ENCODE measurements around the gene FSIP1.
A peak's percentile ranks its signal among the peaks of the same experiment; 100 is the strongest.
"Not testable (repeated sequence)": the region's sequence is repeated elsewhere in the genome, so short reads cannot be mapped to it uniquely, and the experiment has no call there.

FSIP1 gene

DNA sequence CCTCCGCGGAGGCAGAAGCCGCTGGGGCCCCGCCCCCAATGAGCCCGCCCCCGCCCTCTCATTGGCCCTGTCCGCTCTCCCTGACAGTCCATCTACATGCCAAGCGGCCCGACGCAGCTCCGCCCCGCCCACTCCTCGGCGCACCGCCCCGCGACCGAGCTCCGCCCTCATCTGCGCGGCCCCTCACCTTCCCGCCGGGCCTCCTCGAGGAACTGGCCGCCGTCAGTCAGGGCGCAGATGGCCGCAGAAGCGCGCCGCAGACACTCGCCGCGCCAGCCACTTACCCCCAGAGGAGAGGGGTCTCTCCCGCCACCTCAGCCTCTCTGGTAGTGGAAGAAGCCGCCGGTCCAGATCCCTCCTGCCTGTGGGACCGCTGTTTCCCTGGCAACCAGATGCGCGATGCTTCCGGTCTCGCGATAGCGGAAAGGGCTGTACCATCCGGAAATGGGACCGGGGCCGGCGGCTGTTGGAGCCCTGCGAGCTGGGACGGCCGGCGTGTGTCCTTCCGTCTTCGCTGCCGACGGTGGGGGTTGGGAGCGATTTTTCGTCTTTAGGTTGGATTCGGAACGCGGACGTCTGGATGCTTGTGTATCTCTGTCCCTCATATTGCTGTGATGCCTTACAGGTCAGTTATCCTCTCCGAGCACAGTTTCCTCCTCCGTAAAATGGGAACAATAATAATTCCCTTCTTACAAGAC, at the start of gene FSIP1:
FSIP1 (minus strand) TSS at position 401 of the 698 bp plus-strand sequence. CDS start 6,317 bp downstream, outside the sequence.
- peak; percentile 94 for DNase-seq (ENCODE audit: low spot score)

DNA sequence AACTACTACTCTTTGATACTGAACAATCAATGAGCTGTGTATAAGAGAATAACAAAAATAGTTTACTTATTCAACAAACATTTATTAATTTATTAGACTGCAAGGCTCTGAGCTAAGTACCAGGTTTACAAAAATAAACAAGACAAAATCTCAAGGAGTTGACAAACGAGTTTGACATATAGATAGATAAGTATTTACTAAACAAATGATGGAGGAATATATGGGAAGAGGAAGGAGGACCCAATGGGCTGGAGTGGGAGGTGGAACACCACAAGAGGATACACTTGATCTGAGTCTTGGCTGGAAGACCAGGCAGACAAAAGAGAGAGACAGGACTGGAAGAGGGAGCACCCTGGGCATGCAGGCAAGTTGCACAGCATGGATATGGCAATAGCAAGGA, 47.5 kb upstream of the FSIP1 start:
- no peak for DNase-seq (ENCODE audit: low spot score)

DNA sequence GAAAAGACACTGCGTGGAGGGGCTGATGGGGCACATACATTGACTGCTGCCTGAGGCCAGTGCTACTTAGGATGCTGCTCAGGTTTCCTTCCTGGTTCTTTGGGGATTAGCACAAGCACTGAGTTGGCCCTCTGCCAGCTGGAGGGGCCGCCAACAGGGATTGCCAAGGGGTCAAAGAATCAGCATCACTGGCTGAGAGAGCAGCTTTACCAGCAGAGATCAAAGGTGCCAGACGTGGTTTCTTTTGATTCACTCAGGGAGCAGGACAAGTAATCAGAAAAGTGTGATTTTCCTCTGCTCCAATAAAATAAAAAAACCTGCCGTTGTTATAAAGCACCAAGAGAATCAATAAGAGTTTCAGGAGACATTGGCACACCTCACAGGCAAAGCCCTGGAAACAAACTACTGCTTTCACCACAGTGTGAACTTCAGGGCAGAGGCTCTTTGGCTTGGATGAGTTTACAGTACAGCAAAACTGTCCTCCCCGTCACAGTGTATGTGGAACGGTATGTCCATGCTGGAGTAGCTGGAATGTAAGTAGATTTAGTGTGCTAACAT, 45.8 kb upstream of the FSIP1 start:
- no peak for DNase-seq (ENCODE audit: low spot score)

DNA sequence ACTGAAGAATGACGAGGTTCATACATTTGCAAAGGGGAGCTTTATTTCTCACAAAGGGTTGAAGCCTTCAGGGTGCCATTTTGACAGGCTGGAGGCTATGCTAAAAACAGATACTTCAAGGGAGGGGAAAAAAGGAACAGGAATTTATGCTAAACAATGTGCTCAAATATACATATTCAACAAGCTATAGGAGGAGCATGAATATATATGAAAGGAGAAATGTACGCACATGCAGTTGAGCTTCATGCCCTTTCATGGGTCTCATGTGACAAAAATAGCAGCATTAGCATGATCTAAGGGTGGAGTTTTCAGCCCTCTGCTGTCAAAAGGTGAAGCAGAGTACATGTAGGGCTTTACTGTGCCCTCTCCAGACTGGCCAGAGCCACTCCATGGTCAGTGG, 44.3 kb upstream of the FSIP1 start:
- DNase-seq (ENCODE audit: low spot score), result no peak

DNA sequence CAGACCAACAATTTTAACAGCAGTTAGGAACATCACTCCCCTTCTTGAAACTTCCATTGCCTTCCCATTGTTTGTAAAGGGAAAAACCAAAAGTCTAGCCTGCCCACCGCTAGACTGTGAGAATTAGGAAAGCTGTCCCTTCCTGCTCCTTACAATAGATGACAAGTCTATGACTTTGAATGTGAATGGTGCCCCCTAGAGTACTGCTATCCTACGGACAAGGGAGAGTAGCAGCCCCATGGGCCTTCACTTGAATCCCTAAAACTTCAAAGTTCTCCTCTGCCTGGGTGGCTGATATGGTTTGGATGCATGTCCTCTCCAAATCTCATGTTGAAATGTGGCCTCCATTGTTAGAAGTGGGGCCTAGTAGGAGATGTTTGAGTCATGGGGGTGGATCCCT, 41.0 kb upstream of the FSIP1 start:
- no peak for DNase-seq (ENCODE audit: low spot score)

DNA sequence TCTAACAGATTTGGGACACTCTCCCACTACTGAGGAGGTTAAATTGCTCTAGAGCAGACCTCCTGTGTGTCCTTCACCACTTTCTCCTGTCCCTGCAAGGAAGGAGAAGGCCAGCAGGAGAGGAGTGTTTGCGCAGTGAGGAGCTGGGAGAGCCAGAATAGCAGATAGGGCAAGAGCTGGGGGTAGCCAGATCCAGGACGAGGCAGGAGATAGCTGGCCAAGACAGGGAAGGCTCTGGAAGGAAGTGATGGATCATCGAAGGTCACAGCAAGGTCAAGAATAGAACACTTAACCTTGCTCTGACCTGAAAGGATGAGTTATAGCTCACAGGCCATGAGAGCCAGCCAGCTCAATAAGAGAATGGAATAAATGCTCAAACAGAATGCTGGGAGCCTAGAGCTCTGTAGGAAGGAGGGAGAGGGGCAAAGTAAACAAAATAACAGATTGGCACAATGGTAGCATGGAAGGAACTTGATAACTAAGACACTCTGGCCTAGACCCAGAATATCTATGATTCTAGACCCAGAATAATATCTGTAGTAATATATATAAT, 37.5 kb upstream of the FSIP1 start:
- no peak for DNase-seq (ENCODE audit: low spot score)

DNA sequence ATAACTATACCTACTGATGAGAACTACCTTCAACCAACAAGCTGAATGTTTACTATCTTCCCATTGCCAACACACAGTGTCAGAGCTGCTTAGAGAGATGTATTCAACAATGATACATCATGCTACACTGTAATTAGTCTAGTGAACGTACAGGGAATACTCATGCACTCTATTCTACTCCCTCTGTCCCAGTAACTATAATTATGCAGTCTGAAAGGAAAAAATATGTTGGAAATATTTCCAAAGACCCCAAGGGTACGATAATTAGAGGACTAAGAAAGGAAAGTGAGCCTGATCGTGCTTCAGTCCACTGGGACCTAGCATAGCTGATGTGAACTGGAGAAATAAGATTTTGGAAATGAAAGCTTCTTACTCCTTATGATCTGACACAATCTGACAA, 36.9 kb upstream of the FSIP1 start:
- DNase-seq (ENCODE audit: low spot score), result no peak

DNA sequence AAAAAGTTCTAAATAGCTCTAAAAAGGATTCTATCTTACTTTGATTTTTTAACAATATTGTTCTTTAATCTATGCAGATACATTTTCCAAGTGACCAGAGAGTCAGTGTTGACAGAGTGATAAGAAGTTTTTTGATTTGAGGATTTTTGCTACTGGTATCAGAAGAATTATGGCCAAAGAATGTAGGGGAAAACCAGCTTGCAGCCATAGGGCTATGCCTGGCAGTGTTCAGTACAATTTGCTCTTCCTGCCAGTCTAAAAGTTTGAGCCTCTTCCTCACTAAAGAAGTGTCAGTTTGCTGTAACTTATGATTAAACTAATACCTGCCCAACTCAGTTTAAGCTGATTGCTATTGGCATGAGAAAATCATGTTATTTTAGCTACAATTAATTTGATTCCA, 35.3 kb upstream of the FSIP1 start:
- DNase-seq (ENCODE audit: low spot score), result no peak

DNA sequence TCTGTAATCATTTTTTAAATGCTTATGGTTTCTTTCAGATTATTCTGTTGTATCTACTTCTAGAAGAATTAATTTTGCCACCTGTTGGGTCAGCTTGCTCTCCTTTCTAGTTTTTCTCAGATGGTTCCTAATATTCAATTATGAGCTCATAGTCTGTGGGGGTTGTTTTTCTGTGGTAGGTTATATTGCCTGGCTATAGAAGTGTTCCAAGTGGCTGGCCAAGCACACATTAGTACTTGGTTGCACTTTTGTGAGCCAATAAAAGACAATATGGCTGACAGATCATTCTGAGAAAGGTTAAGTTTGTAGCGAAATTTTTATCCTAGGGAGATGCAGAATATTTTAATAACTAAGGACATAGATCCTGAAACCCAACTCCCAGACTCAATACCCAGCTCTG, 31.8 kb upstream of the FSIP1 start:
- DNase-seq (ENCODE audit: low spot score), result no peak

DNA sequence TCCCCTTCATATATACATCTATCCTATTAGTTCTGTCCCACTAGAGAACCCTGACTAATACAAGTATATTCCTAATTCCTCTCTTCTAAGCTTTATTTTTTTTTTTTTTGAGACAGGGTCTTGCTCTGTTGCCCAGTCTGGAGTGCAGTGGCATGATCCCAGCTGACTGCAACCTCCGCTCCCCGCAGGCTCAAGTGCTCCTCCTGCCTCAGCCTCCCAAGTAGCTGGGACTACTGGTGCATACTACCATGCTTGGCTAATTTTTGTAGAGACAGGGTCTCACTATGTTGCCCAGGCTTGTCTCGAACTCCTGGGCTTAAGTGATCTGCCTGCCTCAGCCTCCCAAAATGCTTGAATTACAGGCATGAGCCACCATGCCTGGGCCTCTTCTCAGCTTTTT, 30.0 kb upstream of the FSIP1 start:
- not testable (repeated sequence) for DNase-seq (ENCODE audit: low spot score)

DNA sequence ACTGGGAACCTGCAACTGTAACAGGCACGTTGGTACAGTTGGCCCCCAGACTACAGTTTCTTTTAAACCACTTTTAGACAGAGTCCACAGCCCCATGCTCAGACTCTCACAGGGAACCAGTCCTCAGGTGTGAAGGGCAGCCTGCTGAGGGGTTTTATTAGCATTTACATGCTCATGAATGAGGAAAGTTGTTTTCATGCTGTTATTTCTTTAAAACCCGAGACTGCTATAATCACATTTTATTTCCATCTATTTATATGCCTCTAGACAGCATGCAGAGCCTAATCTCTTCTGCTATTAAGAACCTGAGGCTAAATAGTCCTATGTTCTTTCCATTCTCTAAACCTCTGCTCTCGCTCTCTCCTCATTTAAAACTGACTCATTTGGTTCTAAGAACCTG, 26.3 kb upstream of the FSIP1 start:
- DNase-seq (ENCODE audit: low spot score), result no peak

DNA sequence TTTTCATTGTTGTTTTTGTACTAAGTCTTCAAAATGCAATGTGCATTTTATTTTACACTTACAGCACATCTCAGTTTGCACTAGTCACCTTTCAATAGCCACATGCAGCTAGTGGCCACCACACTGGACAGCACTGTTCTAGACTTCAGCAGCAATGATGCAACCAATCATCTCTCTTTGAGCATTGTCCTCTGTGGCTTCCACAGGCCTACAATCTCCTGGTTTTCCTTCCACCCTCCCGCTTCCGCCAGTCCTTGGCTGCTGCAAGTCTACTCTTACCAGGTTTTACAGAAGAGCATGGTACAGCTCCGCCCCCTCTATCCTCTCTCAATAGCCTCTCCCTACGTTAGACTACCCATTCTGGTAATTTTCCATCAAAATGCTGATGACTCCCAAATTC, 25.1 kb upstream of the FSIP1 start:
- DNase-seq (ENCODE audit: low spot score), result no peak

DNA sequence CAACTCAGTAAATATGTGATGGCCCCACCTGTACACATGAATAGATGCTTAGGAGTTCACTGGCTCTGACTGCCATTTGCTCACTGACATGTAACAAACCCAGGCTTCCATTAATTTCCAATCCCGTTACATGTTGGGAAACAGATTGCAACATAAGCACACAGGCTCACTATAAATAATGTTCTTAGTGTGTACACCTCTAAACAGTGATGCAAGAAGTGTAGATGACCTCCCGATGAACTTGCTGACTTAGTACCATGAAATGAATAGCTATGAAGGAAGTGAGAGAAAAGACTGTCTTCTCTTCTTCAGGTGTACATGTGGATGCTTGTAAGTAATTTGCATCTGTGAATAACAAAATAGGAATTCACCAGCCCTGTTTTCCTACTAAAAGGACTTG, 21.4 kb upstream of the FSIP1 start:
- no peak for DNase-seq (ENCODE audit: low spot score)

DNA sequence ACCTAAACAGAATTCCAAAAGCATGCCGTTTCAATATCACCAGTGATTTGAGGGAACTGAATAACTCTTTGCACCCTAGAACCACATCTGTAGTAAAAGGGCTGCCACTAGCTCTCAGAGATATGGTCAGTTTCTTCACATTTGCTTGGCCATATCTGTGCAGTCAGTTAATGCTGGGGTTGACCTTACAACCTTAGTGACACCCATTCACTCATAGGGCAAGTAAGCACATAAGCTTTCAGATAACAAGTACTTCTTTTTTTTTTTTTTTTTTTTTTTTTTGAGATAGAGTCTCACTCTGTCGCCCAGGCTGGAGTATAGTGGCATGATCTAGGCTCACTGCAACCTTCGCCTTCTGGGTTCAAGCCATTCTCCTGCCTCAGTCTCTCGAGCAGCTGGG, 20.4 kb upstream of the FSIP1 start:
- DNase-seq (ENCODE audit: low spot score), result no peak

DNA sequence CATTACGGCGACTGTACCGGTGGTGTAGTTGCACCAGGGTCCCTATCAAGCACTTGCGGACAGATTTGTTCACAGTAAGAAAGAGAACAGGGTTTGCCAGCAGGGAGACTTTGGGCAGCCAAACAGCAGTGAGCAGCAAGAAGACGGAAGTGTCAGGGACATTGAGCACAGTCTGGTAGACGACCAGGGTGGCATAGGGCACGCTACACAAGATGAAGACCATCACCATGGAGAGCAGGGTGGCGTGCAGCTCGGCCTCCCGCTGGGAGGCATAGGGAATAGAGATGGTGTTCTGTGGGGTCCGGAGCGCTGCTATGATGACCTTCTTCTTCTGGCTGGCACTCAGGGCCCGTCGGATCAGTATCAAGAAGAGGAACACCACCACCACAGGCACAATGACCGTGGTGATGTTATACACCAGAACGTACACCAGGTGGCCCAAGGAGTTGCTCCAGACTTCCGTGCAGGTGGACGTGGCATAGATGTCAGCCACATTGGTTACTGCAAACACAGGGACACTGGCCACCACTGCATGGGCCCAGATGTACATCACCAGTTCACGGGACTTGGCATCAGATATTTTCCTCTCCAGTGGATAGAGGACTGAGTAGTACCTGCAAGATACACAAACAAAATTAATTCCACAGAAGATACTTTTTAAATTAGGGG, 19.1 kb upstream of the FSIP1 start:
- no peak for DNase-seq (ENCODE audit: low spot score)

DNA sequence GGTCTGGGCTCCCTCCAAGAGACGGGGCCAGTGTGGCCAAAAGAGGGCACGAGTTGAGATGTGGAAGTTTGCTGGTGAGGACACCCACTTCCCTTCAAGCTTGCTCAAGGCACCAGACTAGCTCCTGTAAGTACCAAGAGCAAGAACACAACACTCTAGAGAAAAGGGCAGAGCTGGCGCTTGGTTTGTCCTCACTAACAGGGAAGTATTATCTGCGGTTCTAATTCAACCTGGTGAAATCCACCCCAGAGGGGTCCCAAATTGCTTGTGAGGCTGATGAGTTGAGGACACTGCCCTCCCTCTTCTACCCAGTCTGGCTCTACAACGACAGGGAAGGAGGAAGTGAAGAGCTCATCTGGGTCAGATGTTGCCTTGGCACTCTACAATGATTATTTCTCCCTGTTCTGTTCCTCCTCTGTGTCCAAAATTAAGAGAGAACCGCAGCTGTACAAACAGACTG, 16.9 kb upstream of the FSIP1 start:
- no peak for DNase-seq (ENCODE audit: low spot score)

DNA sequence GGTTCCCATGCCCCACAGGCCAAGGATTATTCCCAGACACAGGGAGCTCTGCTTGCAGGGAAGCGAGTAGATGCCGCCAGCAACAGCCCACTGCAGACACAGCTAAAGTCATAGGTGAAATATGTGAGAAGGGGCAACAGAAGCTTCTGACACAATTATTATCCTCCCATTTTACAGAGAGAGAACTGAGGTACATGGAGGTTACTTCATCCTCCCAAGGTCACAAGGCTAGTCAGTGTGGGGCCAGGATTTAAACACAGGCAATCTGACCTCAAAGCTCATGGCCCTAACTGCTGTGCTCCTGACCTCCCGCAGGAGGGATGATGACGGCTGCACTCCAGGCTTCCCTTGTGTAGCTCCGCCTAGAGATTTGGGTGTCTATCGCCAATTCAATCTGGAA, 15.7 kb upstream of the FSIP1 start:
- DNase-seq (ENCODE audit: low spot score), result no peak

DNA sequence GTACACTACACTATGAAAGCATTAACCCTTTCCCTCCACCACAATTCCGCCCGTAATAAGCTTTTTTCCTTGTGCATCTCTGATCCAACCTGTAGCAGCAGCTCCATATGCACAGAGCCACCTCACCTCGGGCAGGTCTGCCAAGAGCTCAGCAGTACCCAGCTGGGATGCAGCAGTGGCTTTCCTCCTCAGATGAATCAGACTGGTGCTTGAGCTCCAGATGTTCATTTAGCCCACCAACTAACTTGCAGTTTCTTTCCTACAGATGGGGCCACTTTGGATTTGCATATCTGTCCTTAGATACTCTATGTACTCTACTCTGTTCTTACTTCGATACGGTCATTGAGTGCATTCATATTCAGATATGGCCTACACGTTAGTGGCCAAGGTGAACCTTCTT, 14.8 kb upstream of the FSIP1 start:
- DNase-seq (ENCODE audit: low spot score), result no peak

DNA sequence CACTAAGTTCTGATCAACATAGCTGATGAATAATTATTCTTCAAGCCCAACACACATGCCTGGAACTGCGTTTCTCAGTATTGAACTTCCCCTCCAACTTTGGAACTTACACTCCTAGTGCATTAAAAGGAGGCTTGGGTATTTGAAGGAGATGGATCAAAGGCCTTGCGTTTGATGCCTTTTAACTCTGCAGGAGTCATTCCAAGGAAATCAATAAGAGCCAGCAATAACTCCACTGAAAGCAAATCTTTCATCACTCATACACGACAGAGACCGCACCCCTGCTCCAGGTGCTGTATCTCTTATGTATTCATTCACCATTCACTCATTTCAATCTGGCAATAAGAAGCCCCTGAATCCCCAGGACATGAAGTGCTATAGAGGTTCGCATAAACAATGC, 14.0 kb upstream of the FSIP1 start:
- no peak for DNase-seq (ENCODE audit: low spot score)

DNA sequence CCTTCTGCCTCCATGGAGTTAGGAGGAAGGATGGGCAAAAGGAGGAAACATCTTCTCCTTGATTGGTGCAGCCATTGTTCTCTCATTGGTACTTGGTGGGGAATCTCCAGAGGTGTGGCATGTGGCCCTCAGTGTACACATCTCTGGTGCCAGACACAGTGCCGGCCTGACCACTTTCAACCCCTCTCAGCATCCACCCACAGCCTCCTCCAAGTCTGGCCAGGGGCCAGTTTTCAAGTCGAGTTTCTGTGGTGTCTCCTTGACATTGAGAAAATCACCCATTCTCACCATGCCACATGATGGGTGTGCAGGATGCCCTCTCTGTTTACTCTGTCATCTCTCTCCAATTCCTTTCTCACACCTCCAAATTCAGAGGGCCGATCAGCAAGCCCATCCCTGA, 12.8 kb upstream of the FSIP1 start:
- DNase-seq (ENCODE audit: low spot score), result no peak

DNA sequence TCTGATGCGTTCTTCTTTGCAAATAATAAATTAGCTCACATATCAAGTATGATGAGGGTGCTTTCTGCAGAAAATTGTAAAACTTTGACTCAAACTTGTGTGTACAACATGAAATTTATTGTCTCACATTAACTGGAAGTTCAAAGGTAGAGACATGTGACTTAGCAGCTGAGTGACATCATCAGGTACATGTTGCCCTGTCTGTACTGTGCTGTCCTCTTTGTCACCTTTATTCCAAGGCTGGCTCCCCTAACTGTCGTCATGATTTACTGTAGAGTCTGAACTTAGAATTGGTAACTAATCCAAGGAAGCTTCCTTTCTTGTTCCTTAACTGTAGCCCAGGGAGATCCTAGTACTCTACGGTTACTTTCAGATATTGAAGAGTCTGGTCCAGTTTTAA, 12.3 kb upstream of the FSIP1 start:
- no peak for DNase-seq (ENCODE audit: low spot score)

DNA sequence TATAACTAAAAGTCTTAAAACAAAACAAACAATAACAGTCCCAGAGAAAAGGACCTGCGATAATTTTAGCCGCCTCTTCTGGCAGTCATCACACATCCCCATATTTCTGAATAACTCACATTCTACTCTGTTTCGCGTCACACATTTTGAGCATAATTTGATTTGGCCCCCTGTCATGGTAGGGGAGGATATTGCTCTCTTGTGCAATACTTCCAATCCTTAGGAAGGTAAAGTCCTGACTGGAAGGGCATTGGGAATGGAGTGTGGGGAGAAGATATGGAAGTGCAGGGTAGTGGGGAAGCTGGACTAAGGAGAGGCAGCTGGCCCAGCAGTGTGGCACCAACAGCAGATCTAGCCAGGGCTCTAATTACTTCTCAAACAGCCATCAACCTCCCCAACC, 11.3 kb upstream of the FSIP1 start:
- DNase-seq (ENCODE audit: low spot score), result no peak

DNA sequence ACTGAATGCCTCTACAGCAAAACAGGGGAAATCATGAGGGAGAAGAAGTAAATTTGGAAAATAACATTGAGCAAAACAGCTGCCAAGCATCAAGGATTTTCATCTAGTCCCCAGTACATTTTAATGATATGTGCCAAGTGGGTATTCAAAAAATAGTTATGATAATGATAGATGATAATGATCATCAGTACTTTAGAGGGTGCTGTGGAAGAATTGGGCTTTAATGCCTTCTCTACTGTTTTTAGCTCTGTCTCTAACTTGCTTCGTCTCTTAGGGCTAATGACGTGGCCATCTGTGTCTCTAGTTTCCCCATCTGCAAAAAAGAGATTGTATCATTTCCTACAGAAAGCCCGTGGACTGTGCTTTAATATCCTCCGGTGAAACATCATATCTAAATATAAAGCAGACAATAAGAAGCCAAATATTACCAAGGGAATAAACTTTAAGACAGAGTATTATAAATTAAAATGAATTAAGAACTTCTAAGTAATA, 10.2 kb upstream of the FSIP1 start:
- no peak for DNase-seq (ENCODE audit: low spot score)

Measured in CD4-positive, alpha-beta T cell treated with Interleukin-15 for 4 hours (primary cell).